Upper lobe of left lung (tissue), 6 donors: Measurements from ENCODE around the gene TRIOBP. TPM values are rescaled to one million over a fixed set of nuclear protein-coding genes. Genes with fewer than 3 reads are reported as not detected.
A peak's percentile ranks its signal among the peaks of the same experiment; 100 is the strongest.
"Not testable (repeated sequence)": the region's sequence is repeated elsewhere in the genome, so short reads cannot be mapped to it uniquely, and the experiment has no call there.

Source experiments
- ATAC-seq, 2 donors: fragments of 200-7000 bp; cut with Tn5 transposase; one replicate each; pipeline ENCODE4 v1.9.1; 2022; ENCODE audit warnings: mild to moderate bottlenecking in 2 of 2, moderate library complexity in 2 of 2; ENCODE audit not compliant: low FRiP score in 2 of 2
- DNase-seq, 2 donors: peaks; one replicate each; pipeline ENCODE4 v3.0.0-alpha.2; 2019 to 2020
- H3K27ac ChIP-seq, 4 donors: fragments of 200-600 bp; sonication (generic); one replicate each; pipeline ENCODE4 v1.5.1; 2016 to 2019
- H3K27me3 ChIP-seq, 4 donors: fragments of 200-600 bp; sonication (generic); one replicate each; pipeline ENCODE4 v1.5.1; 2017 to 2019
- H3K36me3 ChIP-seq, 4 donors: fragments of 200-600 bp; sonication (generic); one replicate each; pipeline ENCODE4 v1.5.1; 2016 to 2019
- H3K4me1 ChIP-seq, 4 donors: fragments of 200-600 bp; sonication (generic); one replicate each; pipeline ENCODE4 v1.5.1; 2018 to 2019
- H3K4me3 ChIP-seq, 4 donors: fragments of 200-600 bp; sonication (generic); one replicate each; pipeline ENCODE4 v1.5.1; 2017 to 2019; ENCODE audit warnings: mild to moderate bottlenecking in 2 of 4, moderate library complexity in 1 of 4
- H3K9me3 ChIP-seq, 4 donors: fragments of 200-600 bp; sonication (generic); one replicate each; pipeline ENCODE4 v1.5.1; 2018 to 2019
- EP300 ChIP-seq, 4 donors: sonication (generic); formaldehyde crosslinking; IDR thresholded peaks; one replicate each; pipeline ENCODE4 v1.5.1; 2017; ENCODE audit warnings: antibody characterized with exemption in 4 of 4, control low read depth in 2 of 4
- POLR2A ChIP-seq, 4 donors: fragments of 450-650 bp; IDR thresholded peaks; one replicate each; pipeline ENCODE4 v1.5.1; 2016 to 2017; ENCODE audit warnings: antibody characterized with exemption in 4 of 4, mild to moderate bottlenecking in 2 of 4
- POLR2AphosphoS5 ChIP-seq, 2 donors: sonication (generic); formaldehyde crosslinking; IDR thresholded peaks; one replicate each; pipeline ENCODE4 v1.5.1; 2017; ENCODE audit warnings: antibody characterized with exemption in 2 of 2
- WGBS, 2 donors: methylation state at CpG; one replicate each; pipeline ENCODE4 v1.1.5; 2017 to 2018; 5-methylcytosine and 5-hydroxymethylcytosine counted together
- total RNA-seq, 6 donors: library from RNA; depleted of rRNA in 4 of 6; stranded (reverse); fragments of >200 nt in 4 of 6; gene quantifications; one replicate each; pipeline versions ENCODE4 v1.1.0 to v1.2.1, GENCODE V29; 2016 to 2021
- TF ChIP-seq, protein P1 (sequence below), 6 experiments: fragments of 450-650 bp in 4 of 6; fragments of 200-600 bp in 2 of 6; sonication (generic) in 2 of 6; IDR thresholded peaks; one replicate each; pipeline ENCODE4 v1.5.1; 2016 to 2019; ENCODE audit warnings: antibody characterized with exemption in 6 of 6
- donor health status: DM: no; HTN: no; CAD: no; lungs with moderate emphysema.
- donor health status: DM: no; HTN: yes; CAD: no; lungs with severe emphysema.

The TRIOBP gene
- total RNA-seq, 6 donors from 2014 or later = 76.5 to 151 (median 113) TPM

DNA sequence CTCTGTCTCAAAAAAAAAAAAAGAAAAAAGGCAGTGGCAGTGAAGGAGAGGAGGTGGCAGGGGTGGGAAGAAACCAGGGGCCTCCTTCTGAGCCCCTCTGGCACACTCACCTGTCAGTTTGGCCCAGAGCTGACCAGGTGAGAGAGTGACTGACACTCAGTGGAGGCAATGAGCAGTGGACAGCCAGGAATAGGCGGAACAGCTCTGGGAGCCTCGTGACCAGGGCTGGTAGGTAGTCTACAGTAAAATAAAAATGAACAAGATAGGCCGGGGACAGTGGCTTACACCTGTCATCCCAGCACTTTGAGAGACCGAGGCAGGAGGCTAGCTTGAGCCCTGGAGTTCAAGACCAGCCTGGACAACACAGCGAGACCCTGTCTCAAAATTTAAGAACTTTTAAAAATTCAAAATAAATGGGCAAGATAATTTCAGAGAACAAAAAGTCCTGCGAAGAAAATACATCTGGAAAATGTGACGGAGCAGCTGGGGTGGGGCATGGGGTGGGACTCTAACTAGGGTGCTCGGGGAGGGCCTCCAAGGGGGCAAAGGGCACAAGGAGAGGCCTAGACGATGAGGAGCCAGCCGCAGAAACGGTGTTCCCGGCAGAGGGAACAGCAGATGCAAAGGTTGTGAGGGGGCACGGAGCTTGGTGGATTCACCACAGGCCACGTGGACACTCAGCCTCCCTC lies 42.1 kb upstream of the TRIOBP start:
- TF ChIP-seq POLR2AphosphoS5 (IDR thresholded peaks at IDR 0.05) (no peak), POLR2A (IDR thresholded peaks at IDR 0.05) (no peak), EP300 (IDR thresholded peaks at IDR 0.05) (no peak)
- TF ChIP-seq, protein P1, sequence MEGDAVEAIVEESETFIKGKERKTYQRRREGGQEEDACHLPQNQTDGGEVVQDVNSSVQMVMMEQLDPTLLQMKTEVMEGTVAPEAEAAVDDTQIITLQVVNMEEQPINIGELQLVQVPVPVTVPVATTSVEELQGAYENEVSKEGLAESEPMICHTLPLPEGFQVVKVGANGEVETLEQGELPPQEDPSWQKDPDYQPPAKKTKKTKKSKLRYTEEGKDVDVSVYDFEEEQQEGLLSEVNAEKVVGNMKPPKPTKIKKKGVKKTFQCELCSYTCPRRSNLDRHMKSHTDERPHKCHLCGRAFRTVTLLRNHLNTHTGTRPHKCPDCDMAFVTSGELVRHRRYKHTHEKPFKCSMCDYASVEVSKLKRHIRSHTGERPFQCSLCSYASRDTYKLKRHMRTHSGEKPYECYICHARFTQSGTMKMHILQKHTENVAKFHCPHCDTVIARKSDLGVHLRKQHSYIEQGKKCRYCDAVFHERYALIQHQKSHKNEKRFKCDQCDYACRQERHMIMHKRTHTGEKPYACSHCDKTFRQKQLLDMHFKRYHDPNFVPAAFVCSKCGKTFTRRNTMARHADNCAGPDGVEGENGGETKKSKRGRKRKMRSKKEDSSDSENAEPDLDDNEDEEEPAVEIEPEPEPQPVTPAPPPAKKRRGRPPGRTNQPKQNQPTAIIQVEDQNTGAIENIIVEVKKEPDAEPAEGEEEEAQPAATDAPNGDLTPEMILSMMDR (IDR thresholded peaks at IDR 0.05) = no peak
- H3K27me3 ChIP-seq = no peaks in the 10 kb centered on the region
- H3K9me3 ChIP-seq = no peaks in the 10 kb centered on the region
- DNase-seq = no peak
- ATAC-seq = no peak
- H3K4me3 ChIP-seq = no peak overlapping the region
- H3K27ac ChIP-seq = no peak overlapping the region
- 89 to 92% methylated on average over 13 to 14 of the region's 14 CpGs for WGBS, 2 donors
- H3K36me3 ChIP-seq = peaks cover 0 to 36% (median 20%) of the 10 kb centered on the region in 4 donors
- peaks cover 12 to 17% (median 13%) of the 10 kb centered on the region in 4 donors for H3K4me1 ChIP-seq

DNA sequence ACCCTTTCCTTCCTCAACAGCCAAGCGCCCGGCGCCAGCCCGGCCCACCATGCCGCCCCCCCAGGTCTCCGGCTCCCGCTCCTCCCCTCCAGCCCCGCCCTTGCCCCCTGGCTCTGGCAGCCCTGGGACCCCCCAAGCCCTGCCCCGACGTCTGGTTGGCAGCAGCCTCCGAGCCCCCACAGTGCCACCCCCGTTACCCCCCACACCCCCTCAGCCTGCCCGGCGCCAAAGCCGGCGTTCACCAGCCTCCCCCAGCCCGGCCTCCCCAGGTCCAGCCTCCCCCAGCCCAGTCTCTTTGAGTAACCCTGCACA lies 41.6 kb upstream of the TRIOBP start:
- 95% methylated on average over 11 of the region's 17 CpGs; no CpG with 5 or more reads in 1 of the 2 donors for WGBS, 2 donors
- Histone ChIP-seq H3K9me3 (no peaks in the 10 kb centered on the region), H3K27me3 (no peaks in the 10 kb centered on the region), H3K4me1 (peaks cover 17 to 22% (median 18%) of the 10 kb centered on the region in 4 donors), H3K36me3 (peaks cover 0 to 31% (median 18%) of the 10 kb centered on the region in 4 donors), H3K27ac (no peak overlapping the region), H3K4me3 (no peak overlapping the region)
- TF ChIP-seq, protein P1 (IDR thresholded peaks at IDR 0.05) = no peak
- TF ChIP-seq POLR2AphosphoS5 (IDR thresholded peaks at IDR 0.05) (no peak), POLR2A (IDR thresholded peaks at IDR 0.05) (no peak), EP300 (IDR thresholded peaks at IDR 0.05) (no peak)
- ATAC-seq (no peak), DNase-seq (peak in 1 of 2 donors; percentile 82)

DNA sequence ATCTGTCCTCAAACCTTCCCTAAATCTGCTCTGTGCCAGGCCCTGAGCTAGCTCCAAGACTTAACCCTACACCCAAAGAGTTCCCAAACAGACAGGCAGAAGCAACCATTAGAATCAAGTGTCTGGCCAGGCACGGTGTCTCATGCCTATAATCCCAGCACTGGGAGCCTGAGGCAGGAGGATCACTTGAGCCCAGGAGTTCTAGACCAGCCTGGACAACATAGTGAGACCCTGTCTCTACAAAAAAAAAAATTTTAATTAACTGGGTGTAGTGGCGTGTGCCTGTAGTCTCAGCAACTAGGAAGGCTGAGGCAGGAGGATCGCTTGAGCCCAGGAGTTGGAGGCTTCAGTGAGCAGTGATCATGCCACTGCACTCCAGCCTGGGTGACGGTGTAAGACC lies 40.3 kb upstream of the TRIOBP start:
- ATAC-seq, H3K27ac ChIP-seq, DNase-seq, H3K9me3 ChIP-seq, H3K27me3 ChIP-seq, H3K4me3 ChIP-seq: not testable (repeated sequence)
- WGBS, 2 donors = 92 to 94% methylated on average over 4 of the region's 4 CpGs
- H3K4me1 ChIP-seq = peaks cover 29 to 35% (median 31%) of the 10 kb centered on the region in 4 donors
- H3K36me3 ChIP-seq = peaks cover 0 to 18% (median 12%) of the 10 kb centered on the region in 4 donors

DNA sequence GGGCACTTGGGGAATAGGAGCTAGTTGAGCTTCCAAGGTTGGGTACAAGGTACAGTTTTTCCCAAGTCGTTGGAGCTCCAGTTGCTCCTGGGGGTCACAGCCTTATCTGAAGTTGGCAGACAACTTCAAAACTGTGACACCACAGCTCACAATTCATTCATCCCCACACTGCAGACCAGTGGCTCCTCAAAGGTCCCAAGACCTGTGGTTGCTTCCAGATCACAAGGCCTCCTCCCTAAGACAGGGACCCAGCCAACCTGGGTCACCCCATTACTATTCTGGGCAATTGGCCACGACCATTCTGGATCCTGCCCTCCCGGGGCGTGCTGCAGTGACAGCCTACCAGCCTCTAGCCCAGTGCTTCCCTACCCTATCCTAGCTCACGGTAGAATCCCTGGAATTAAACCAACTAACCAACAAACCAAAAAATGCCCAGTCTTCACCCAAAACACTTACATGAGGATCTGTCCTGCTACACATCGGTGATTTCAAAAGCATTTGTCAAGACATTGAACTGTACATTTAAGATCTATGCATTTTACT lies 39.2 kb upstream of the TRIOBP start:
- no peak for ATAC-seq
- no peak for DNase-seq

DNA sequence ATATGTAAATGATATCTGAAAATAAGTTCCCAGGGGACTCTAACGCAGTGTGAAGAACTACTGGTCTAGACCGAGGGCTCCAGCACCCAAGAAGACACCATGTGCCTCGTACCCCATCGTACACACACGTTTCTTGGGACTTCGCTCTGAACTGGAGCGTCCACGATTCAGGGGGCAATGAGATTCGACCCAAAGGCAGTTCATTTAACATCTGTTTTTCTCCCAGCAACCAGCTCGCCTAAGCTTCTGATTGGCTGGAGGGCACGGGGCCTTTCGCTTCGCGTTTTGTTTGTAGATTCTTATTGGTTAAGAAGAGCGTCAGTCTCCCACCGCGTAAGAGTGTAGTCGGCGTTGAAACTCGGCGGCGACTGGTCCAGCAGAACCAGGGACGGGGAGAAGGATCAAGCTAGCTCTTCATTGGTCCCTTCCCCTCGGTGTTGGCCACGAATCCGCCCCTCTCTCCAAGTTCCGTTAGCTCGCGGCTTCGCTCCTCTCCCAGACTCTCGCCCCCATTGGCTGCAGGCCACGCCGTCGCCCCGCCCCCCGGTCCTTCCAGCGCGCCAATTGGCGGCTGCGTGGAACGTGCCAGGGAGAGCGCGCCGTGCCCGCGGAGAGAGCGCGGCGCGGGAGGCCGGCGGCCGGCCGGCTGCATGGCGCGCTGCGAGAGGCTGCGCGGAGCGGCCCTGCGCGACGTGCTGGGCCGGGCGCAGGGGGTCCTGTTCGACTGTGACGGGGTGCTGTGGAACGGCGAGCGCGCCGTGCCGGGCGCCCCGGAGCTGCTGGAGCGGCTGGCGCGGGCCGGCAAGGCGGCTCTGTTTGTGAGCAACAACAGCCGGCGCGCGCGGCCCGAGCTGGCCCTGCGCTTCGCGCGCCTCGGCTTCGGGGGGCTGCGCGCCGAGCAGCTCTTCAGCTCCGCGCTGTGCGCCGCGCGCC lies 38.4 kb upstream of the TRIOBP start, which contains the start of gene PDXP:
Gene PDXP, plus strand, starts transcription at position 591 of the 933 bp plus-strand sequence. Its CDS starts 60 bp downstream, at position 651.
- Histone ChIP-seq H3K4me1 (peaks cover 30 to 44% (median 33%) of the 10 kb centered on the region in 4 donors), H3K27ac (peak within 1 kb of the TSS; percentile 55 to 79 (median 72)), H3K4me3 (peak within 1 kb of the TSS; percentile 41 to 93 (median 78)), H3K27me3 (no peaks in the 10 kb centered on the region), H3K36me3 (peaks cover 0 to 8% (median 5%) of the 10 kb centered on the region in 4 donors), H3K9me3 (no peaks in the 10 kb centered on the region)
- 0 to 1% methylated on average over 20 to 57 of the region's 101 CpGs for WGBS, 2 donors
- ATAC-seq (peak; percentile 98 to 99), DNase-seq (peak; percentile 99 to 100)
- TF ChIP-seq POLR2A (IDR thresholded peaks at IDR 0.05) = peak in 3 of 4 donors; percentile 41 to 81 (median 51)
- peak; percentile 47 to 55 for TF ChIP-seq POLR2AphosphoS5 (IDR thresholded peaks at IDR 0.05)
- TF ChIP-seq, protein P1 (IDR thresholded peaks at IDR 0.05) = peak in 1 of 6 experiments; percentile 21
- no peak for TF ChIP-seq EP300 (IDR thresholded peaks at IDR 0.05)

More for the DNA sequence above, 39.2 kb upstream of the TRIOBP start:
- WGBS, 2 donors = 16 to 20% methylated on average over 6 of the region's 6 CpGs
- H3K36me3 ChIP-seq = peaks cover 0 to 14% (median 8%) of the 10 kb centered on the region in 4 donors
- TF ChIP-seq POLR2AphosphoS5 (IDR thresholded peaks at IDR 0.05) = no peak
- peaks cover 30 to 44% (median 33%) of the 10 kb centered on the region in 4 donors for H3K4me1 ChIP-seq
- H3K9me3 ChIP-seq = no peaks in the 10 kb centered on the region
- no peaks in the 10 kb centered on the region for H3K27me3 ChIP-seq
- H3K4me3 ChIP-seq = peak overlapping the region in 3 of 4 donors; percentile 74 to 93 (median 83)
- H3K27ac ChIP-seq = peak overlapping the region; percentile 55 to 79 (median 72)
